ENCODE results near the gene RTBDN. TPM values are rescaled to one million over a fixed set of nuclear protein-coding genes. Genes with fewer than 3 reads are reported as not detected.

Gene RTBDN
- total RNA-seq, 1 donor from 2014 or later = not detected

- no peak overlapping the region for H3K27ac ChIP-seq (replicated peaks)
- H3K4me1 ChIP-seq = peaks cover 22% of the 10 kb centered on the region
- H3K36me3 ChIP-seq = no peaks in the 10 kb centered on the region
- H3K4me3 ChIP-seq = no peak overlapping the region
- no peak for TF ChIP-seq CTCF (IDR thresholded peaks at IDR 0.05; ENCODE audit: borderline replicate concordance)
- H3K27me3 ChIP-seq (ENCODE audit: low read depth) = peaks cover 79% of the 10 kb centered on the region
- DNase-seq = no peak
- no peaks in the 10 kb centered on the region for H3K9me3 ChIP-seq (replicated peaks)
- intact Hi-C loops (cut with micrococcal nuclease) = loop anchor here (5.0 to 10.0 kb wide), 2 partner anchors 37 to 79 kb away; partner anchors contain the start of gene RNASEH2A
Observed at GRCh38 chr19:12843999-12844732, 9.8 kb upstream of the RTBDN start.

- DNase-seq = no peak
- TF ChIP-seq CTCF (IDR thresholded peaks at IDR 0.05; ENCODE audit: borderline replicate concordance) = no peak
- peaks cover 87% of the 10 kb centered on the region for H3K27me3 ChIP-seq (ENCODE audit: low read depth)
- H3K9me3 ChIP-seq (replicated peaks) = no peaks in the 10 kb centered on the region
- intact Hi-C loops (cut with micrococcal nuclease) = loop anchor here (5.0 to 10.0 kb wide), 2 partner anchors 36 to 79 kb away; partner anchors contain the start of gene RNASEH2A
- no peak overlapping the region for H3K27ac ChIP-seq (replicated peaks)
- peaks cover 29% of the 10 kb centered on the region for H3K4me1 ChIP-seq
- H3K36me3 ChIP-seq = no peaks in the 10 kb centered on the region
- H3K4me3 ChIP-seq = no peak overlapping the region
Observed at GRCh38 chr19:12843328-12843727, 8.9 kb upstream of the RTBDN start.

DNA sequence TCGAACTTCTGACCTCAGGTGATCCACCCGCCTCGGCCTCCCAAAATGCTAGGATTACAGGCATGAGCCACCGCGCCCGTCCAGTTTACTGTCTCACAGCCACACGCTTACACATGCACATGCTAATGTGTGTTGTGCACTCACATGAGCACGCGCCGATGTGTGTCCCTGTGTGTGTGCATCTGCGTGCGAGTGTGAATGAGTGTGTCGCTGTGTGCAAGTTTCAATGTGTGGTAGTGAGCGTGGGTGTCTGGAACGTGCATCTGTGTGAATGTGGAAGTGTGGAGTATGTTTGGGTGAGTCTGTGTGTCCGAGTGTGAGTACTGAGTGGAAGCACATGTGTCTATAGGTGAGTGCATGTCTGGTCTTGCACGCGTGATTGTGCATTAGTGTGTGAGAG is 8.1 kb upstream of the RTBDN start:
- intact Hi-C loops (cut with micrococcal nuclease) = loop anchor here (5.0 to 10.0 kb wide), 2 partner anchors 35 to 78 kb away; partner anchors contain the start of gene RNASEH2A
- Histone ChIP-seq H3K36me3 (no peaks in the 10 kb centered on the region), H3K4me3 (no peak overlapping the region), H3K4me1 (peaks cover 30% of the 10 kb centered on the region), H3K27me3 (ENCODE audit: low read depth) (peaks cover 96% of the 10 kb centered on the region), H3K27ac (replicated peaks) (no peak overlapping the region), H3K9me3 (replicated peaks) (no peaks in the 10 kb centered on the region)
- TF ChIP-seq CTCF (IDR thresholded peaks at IDR 0.05; ENCODE audit: borderline replicate concordance) = no peak
- no peak for DNase-seq

GRCh38 chr19:12841094-12841493 is 6.7 kb upstream of the RTBDN start:
- no peak for TF ChIP-seq CTCF (IDR thresholded peaks at IDR 0.05; ENCODE audit: borderline replicate concordance)
- no peak for DNase-seq
- H3K36me3 ChIP-seq = no peaks in the 10 kb centered on the region
- no peaks in the 10 kb centered on the region for H3K9me3 ChIP-seq (replicated peaks)
- intact Hi-C loops (cut with micrococcal nuclease) = loop anchor here (5.0 to 10.0 kb wide), 2 partner anchors 34 to 76 kb away; partner anchors contain the start of gene RNASEH2A
- peaks cover 24% of the 10 kb centered on the region for H3K4me1 ChIP-seq
- H3K4me3 ChIP-seq = peak overlapping the region; percentile 43
- H3K27me3 ChIP-seq (ENCODE audit: low read depth) = peaks cover 98% of the 10 kb centered on the region
- H3K27ac ChIP-seq (replicated peaks) = no peak overlapping the region

- H3K27me3 ChIP-seq (ENCODE audit: low read depth) = peaks cover 98% of the 10 kb centered on the region
Observed at GRCh38 chr19:12840091-12841079, 6.0 kb upstream of the RTBDN start.

More at GRCh38 chr19:12840091-12841079, 6.0 kb upstream of the RTBDN start:
- no peak for TF ChIP-seq CTCF (IDR thresholded peaks at IDR 0.05; ENCODE audit: borderline replicate concordance)
- intact Hi-C loops (cut with micrococcal nuclease) = loop anchor here (5.0 to 10.0 kb wide), 2 partner anchors 33 to 76 kb away; partner anchors contain the start of gene RNASEH2A
- no peak overlapping the region for H3K27ac ChIP-seq (replicated peaks)
- H3K4me1 ChIP-seq = peaks cover 24% of the 10 kb centered on the region
- DNase-seq = peak; percentile 25
- H3K36me3 ChIP-seq = no peaks in the 10 kb centered on the region
- H3K4me3 ChIP-seq = peak overlapping the region; percentile 43
- H3K9me3 ChIP-seq (replicated peaks) = no peaks in the 10 kb centered on the region
